GM12872 (cell line): ENCODE measurements around the gene FBH1.

Source experiments
- CTCF ChIP-seq: IDR thresholded peaks from 3 replicates; pipeline ENCODE4 v1.5.1; 2011; ENCODE audit warnings: low read depth, mild to moderate bottlenecking, low read length, moderate library complexity; ENCODE audit not compliant: insufficient read depth

FBH1 gene

GRCh38 chr10:5855979-5856700 lies 33.9 kb upstream of the FBH1 start:
- TF ChIP-seq CTCF: no peak

GRCh38 chr10:5856701-5857004 lies 33.4 kb upstream of the FBH1 start:
- no peak for TF ChIP-seq CTCF

GRCh38 chr10:5858811-5859210 lies 31.2 kb upstream of the FBH1 start:
- no peak for TF ChIP-seq CTCF

- TF ChIP-seq CTCF: no peak
Observed at GRCh38 chr10:5860066-5860465, 30.0 kb upstream of the FBH1 start.

- no peak for TF ChIP-seq CTCF
Observed at GRCh38 chr10:5862360-5862961, 27.6 kb upstream of the FBH1 start.

GRCh38 chr10:5869156-5869555 lies 20.9 kb upstream of the FBH1 start:
- TF ChIP-seq CTCF: no peak

- no peak for TF ChIP-seq CTCF
Observed at GRCh38 chr10:5871596-5871995, 18.4 kb upstream of the FBH1 start.
